HepG2 (cell line): ENCODE measurements around the gene UBE3A. TPM values are rescaled to one million over a fixed set of nuclear protein-coding genes. Genes with fewer than 3 reads are reported as not detected.

Experiments
- ATAC-seq: fragments of 200-7000 bp; cut with Tn5 transposase; 3 replicates; pipeline ENCODE4 v1.9.1; 2020; ENCODE audit warnings: mild to moderate bottlenecking, moderate library complexity
- BruUV-seq: library from RNA; stranded (reverse); fragments of 400-500 nt; replicated peaks from 2 replicates; lab custom pipeline; 2021; lab: Mats Ljungman, UMichigan
- CTCF ChIA-PET: fragments of 300-600 bp; formaldehyde crosslinking; extraction: SDS; loops from one replicate; lab custom pipeline; 2021; ENCODE audit warnings: low total read pairs, inconsistent platforms, low intra/inter-chr PET ratio; lab: Yijun Ruan, JAX
- POLR2A ChIA-PET: fragments of 350-600 bp; sonication (Branson Sonifier 250); formaldehyde crosslinking; loops from one replicate; lab custom pipeline; 2020; ENCODE audit warnings: antibody characterized with exemption, inconsistent platforms; lab: Yijun Ruan, JAX
- DNase-seq: peaks from one replicate; pipeline ENCODE4 v3.0.0-alpha.2; 2015; ENCODE audit warnings: low spot score
- FAIRE-seq: peaks from 3 replicates; lab custom pipeline; 2011; peaks lifted over from hg19 to GRCh38; lab: Jason Lieb, UNC
- H2AFZ ChIP-seq: one replicate; pipeline ENCODE4 v1.6.1; 2011; ENCODE audit warnings: low read length, inconsistent platforms
- H3K27ac ChIP-seq: fragments of 300-600 bp; 3 replicates; pipeline ENCODE4 v1.8.0; 2011; ENCODE audit warnings: mixed run types, mild to moderate bottlenecking, mixed read lengths, low read length, inconsistent platforms; ENCODE audit not compliant: insufficient read depth; ENCODE audit errors: extremely low read length
- H3K27me3 ChIP-seq, 2 experiments: fragments of 200-600 bp in 1 of 2; 2 replicates in 1 of 2; 3 replicates in 1 of 2; pipeline versions ENCODE4 v1.6.0 to v1.8.0; 2011; ENCODE audit warnings: low read length in 2 of 2, mild to moderate bottlenecking in 2 of 2, moderate library complexity in 2 of 2, inconsistent platforms in 1 of 2; ENCODE audit not compliant: insufficient read depth in 2 of 2, control insufficient read depth in 1 of 2
- H3K36me3 ChIP-seq, 2 experiments: fragments of 200-600 bp in 1 of 2; replicated peaks in 1 of 2; 2 replicates in 1 of 2; 3 replicates in 1 of 2; pipeline versions ENCODE4 v1.5.1 to v1.8.0; 2011; ENCODE audit warnings: low read length in 2 of 2, inconsistent platforms in 1 of 2; ENCODE audit not compliant: insufficient read depth in 2 of 2, control insufficient read depth in 1 of 2
- H3K4me1 ChIP-seq: 2 replicates; pipeline ENCODE4 v1.5.1; 2012; ENCODE audit warnings: low read length, inconsistent platforms; ENCODE audit not compliant: insufficient read depth
- H3K4me2 ChIP-seq: 2 replicates; pipeline ENCODE4 v1.6.0; 2011; ENCODE audit warnings: low read depth, low read length, inconsistent platforms
- H3K4me3 ChIP-seq, 3 experiments: fragments of 200-600 bp in 1 of 3; sonication (generic), shearing (Covaris generic) in 1 of 3; replicated peaks in 1 of 3; 2 replicates each; pipeline ENCODE4 v1.5.1; 2011 to 2016; ENCODE audit warnings: low read length in 3 of 3, inconsistent platforms in 2 of 3, low read depth in 2 of 3, mild to moderate bottlenecking in 2 of 3, control low read depth in 1 of 3, mixed read lengths in 1 of 3; ENCODE audit not compliant: insufficient read depth in 1 of 3
- H3K79me2 ChIP-seq: one replicate; pipeline ENCODE4 v1.6.1; 2011; ENCODE audit warnings: low read length, inconsistent platforms; ENCODE audit not compliant: insufficient read depth
- H3K9ac ChIP-seq: 2 replicates; pipeline ENCODE4 v1.6.0; 2011; ENCODE audit warnings: mild to moderate bottlenecking, low read depth, low read length, inconsistent platforms; ENCODE audit not compliant: insufficient read depth
- H3K9me3 ChIP-seq: 2 replicates; pipeline ENCODE4 v1.5.1; 2012; ENCODE audit warnings: mild to moderate bottlenecking, low read length
- H4K20me1 ChIP-seq: 2 replicates; pipeline ENCODE4 v1.6.0; 2011; ENCODE audit warnings: inconsistent platforms, mild to moderate bottlenecking, low read length, moderate library complexity; ENCODE audit not compliant: insufficient read depth
- BHLHE40 ChIP-seq: IDR thresholded peaks from 2 replicates; pipeline ENCODE4 v1.6.1; 2011; ENCODE audit warnings: low read length, improper control_type of control experiment
- CCAR2 ChIP-seq: fragments of 200-400 bp; formaldehyde crosslinking; optimal IDR thresholded peaks from 2 replicates; pipeline ENCODE3; 2018; ENCODE audit warnings: low read depth, mild to moderate bottlenecking, low read length, moderate library complexity
- DRAP1 ChIP-seq: IDR thresholded peaks from 2 replicates; pipeline ENCODE4 v1.6.1; 2016; ENCODE audit warnings: missing genetic modification reagents, missing compliant biosample characterization
- GTF3A ChIP-seq: sonication (generic); formaldehyde crosslinking; conservative IDR thresholded peaks from 2 replicates; pipeline ENCODE4 v1.4.0; 2020; ENCODE audit warnings: mild to moderate bottlenecking, missing genetic modification reagents
- HOXD1 ChIP-seq: sonication (generic); formaldehyde crosslinking; IDR thresholded peaks from 2 replicates; pipeline ENCODE4 v1.5.0; 2020; ENCODE audit warnings: missing genetic modification reagents
- NCOA5 ChIP-seq: sonication (generic); formaldehyde crosslinking; IDR thresholded peaks from 2 replicates; pipeline ENCODE4 v1.4.0; 2020; ENCODE audit warnings: missing genetic modification reagents
- NFKBIZ ChIP-seq: IDR thresholded peaks from 2 replicates; pipeline ENCODE4 v1.6.1; 2018; ENCODE audit warnings: missing genetic modification reagents, missing compliant biosample characterization
- SIN3B ChIP-seq: fragments of 150-350 bp; IDR thresholded peaks from 2 replicates; pipeline ENCODE4 v1.6.1; 2014; ENCODE audit warnings: low read length
- ZBTB38 ChIP-seq: sonication (generic); formaldehyde crosslinking; IDR thresholded peaks from 2 replicates; pipeline ENCODE4 v1.5.1; 2020; ENCODE audit warnings: mild to moderate bottlenecking, missing genetic modification reagents
- ZBTB39 ChIP-seq: sonication (generic); formaldehyde crosslinking; IDR thresholded peaks from 2 replicates; pipeline ENCODE4 v1.5.0; 2020; ENCODE audit warnings: missing genetic modification reagents
- ZNF101 ChIP-seq: sonication (generic); formaldehyde crosslinking; IDR thresholded peaks from 2 replicates; pipeline ENCODE4 v1.4.0; 2020; ENCODE audit warnings: mild to moderate bottlenecking, low read depth, missing genetic modification reagents, borderline replicate concordance
- ZNF513 ChIP-seq: sonication (generic); formaldehyde crosslinking; conservative IDR thresholded peaks from 2 replicates; pipeline ENCODE4 v1.5.0; 2020; ENCODE audit warnings: missing genetic modification reagents
- ZNF747 ChIP-seq: sonication (generic); formaldehyde crosslinking; IDR thresholded peaks from 2 replicates; pipeline ENCODE4 v1.8.1; 2023; ENCODE audit warnings: missing genetic modification reagents, mild to moderate bottlenecking, borderline replicate concordance
- ZNF773 ChIP-seq: sonication (generic); formaldehyde crosslinking; IDR thresholded peaks from 2 replicates; pipeline ENCODE4 v1.4.0; 2020; ENCODE audit warnings: missing genetic modification reagents, borderline replicate concordance
- WGBS: methylation state at CpG from one replicate; pipeline ENCODE4 v1.1.6; 2017; ENCODE audit warnings: low lambda C conversion rate; 5-methylcytosine and 5-hydroxymethylcytosine counted together
- in situ Hi-C: cut with HindIII; loops from 2 replicates; pipeline ENCODE4 v1.10.0; 2017; ENCODE audit warnings: low pct_unique_long_range_greater_than_20kb; ENCODE audit not compliant: extremely low pct_ligation_motif_present
- intact Hi-C: fragments of 100-400 bp; cut with micrococcal nuclease; formaldehyde crosslinking; loops from one replicate; pipeline ENCODE4 v1.10.0; 2022; ENCODE audit not compliant: unreplicated experiment
- polyA plus RNA-seq, 8 experiments: library from polyadenylated mRNA; depleted of rRNA in 3 of 8; stranded (reverse) in 7 of 8; unstranded in 1 of 8; fragments of >200 nt; fragmentation: Illumina TruSeq in 4 of 8; extraction: Trizol in 4 of 8; gene quantifications; 2 replicates each; pipeline versions ENCODE4 v1.2.1 to v1.2.3, GENCODE V29; 2011 to 2016; ENCODE audit warnings: low read depth in 4 of 8, missing spikeins in 1 of 8, mixed read lengths in 1 of 8; ENCODE audit not compliant: insufficient read depth in 1 of 8
- total RNA-seq, 5 experiments: library from RNA; depleted of rRNA; stranded (reverse); fragments of >200 nt; fragmentation: Illumina TruSeq; extraction: Trizol; gene quantifications; 2 replicates each; pipeline ENCODE4 v1.2.3, GENCODE V29; 2016; ENCODE audit warnings: low read depth in 1 of 5
- TF ChIP-seq, protein P1 (sequence below): sonication (generic); formaldehyde crosslinking; IDR thresholded peaks from 2 replicates; pipeline ENCODE4 v1.4.0; 2020; ENCODE audit warnings: missing genetic modification reagents, mild to moderate bottlenecking, borderline replicate concordance

Gene UBE3A
- total and polyA plus RNA-seq, 2 of the 13 experiments (the other 11 are each of a cell fraction or from before 2014, with no cell fraction given) = 17.3 to 80.5 TPM

- in situ Hi-C loops = no loop called here
- TF ChIP-seq ZNF773 (CRISPR knock-in tag) = no peak
- TF ChIP-seq SIN3B = no peak
- no peak for TF ChIP-seq DRAP1 (CRISPR knock-in tag)
- Histone ChIP-seq H3K4me1 (no peaks in the 10 kb centered on the region), H3K79me2 (no peaks in the 10 kb centered on the region), H3K4me2 (no peak overlapping the region), H3K27me3 (no peaks in the 10 kb centered on the region), H3K9ac (no peak overlapping the region), H4K20me1 (no peaks in the 10 kb centered on the region), H3K4me3 (no peak overlapping the region), H2AFZ (no peak overlapping the region), H3K9me3 (peaks cover 4% of the 10 kb centered on the region; the same call in 1 of the 2 replicates), H3K36me3 (no peaks in the 10 kb centered on the region), H3K27ac (no peak overlapping the region)
- ATAC-seq (no peak), DNase-seq (no peak), FAIRE-seq (no peak)
- no TSS peak for BruUV-seq
- ChIA-PET POLR2A (no interaction called here), CTCF (no interaction called here)
- 33% methylated on average over 3 of the region's 3 CpGs for WGBS
- intact Hi-C loops = no loop called here
Measured at GRCh38 chr15:25456196-25456595, 17.4 kb upstream of the UBE3A start.

GRCh38 chr15:25455226-25455625 lies 16.4 kb upstream of the UBE3A start:
- no peak overlapping the region for H3K9ac ChIP-seq
- H4K20me1 ChIP-seq = no peaks in the 10 kb centered on the region
- no peak overlapping the region for H3K4me2 ChIP-seq
- ChIA-PET POLR2A (no interaction called here), CTCF (no interaction called here)
- H2AFZ ChIP-seq = no peak overlapping the region
- BruUV-seq = no TSS peak
- WGBS = 19% methylated on average over 3 of the region's 3 CpGs
- no peak overlapping the region for H3K27ac ChIP-seq
- H3K4me3 ChIP-seq = no peak overlapping the region
- in situ Hi-C loops = no loop called here
- ATAC-seq (no peak), DNase-seq (no peak), FAIRE-seq (no peak)
- peaks cover 14% of the 10 kb centered on the region; the same call in 1 of the 2 replicates for H3K9me3 ChIP-seq
- H3K36me3 ChIP-seq = no peaks in the 10 kb centered on the region
- intact Hi-C loops = no loop called here
- H3K79me2 ChIP-seq = no peaks in the 10 kb centered on the region
- H3K4me1 ChIP-seq = no peaks in the 10 kb centered on the region
- H3K27me3 ChIP-seq = no peaks in the 10 kb centered on the region
- TF ChIP-seq NCOA5 (no peak), BHLHE40 (no peak), ZBTB39 (no peak), ZBTB38 (CRISPR knock-in tag) (no peak), NFKBIZ (CRISPR knock-in tag) (no peak), HOXD1 (CRISPR knock-in tag) (no peak), CCAR2 (no peak), ZNF747 (CRISPR knock-in tag) (no peak), GTF3A (no peak), ZNF513 (CRISPR knock-in tag) (no peak), ZNF101 (CRISPR knock-in tag) (no peak)
- TF ChIP-seq, protein P1, sequence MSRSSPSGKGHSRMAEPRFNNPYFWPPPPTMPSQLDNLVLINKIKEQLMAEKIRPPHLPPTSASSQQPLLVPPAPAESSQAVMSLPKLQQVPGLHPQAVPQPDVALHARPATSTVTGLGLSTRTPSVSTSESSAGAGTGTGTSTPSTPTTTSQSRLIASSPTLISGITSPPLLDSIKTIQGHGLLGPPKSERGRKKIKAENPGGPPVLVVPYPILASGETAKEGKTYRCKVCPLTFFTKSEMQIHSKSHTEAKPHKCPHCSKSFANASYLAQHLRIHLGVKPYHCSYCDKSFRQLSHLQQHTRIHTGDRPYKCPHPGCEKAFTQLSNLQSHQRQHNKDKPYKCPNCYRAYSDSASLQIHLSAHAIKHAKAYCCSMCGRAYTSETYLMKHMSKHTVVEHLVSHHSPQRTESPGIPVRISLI (CRISPR knock-in tag) = no peak
